Rectal smooth muscle tissue (tissue), 1 donor: ENCODE measurements around the gene LSP1.

Source experiments
- H3K27ac ChIP-seq: one replicate; pipeline ENCODE4 v1.7.0; 2013; ENCODE audit warnings: low read depth, low read length, inconsistent platforms
- H3K27me3 ChIP-seq: one replicate; pipeline ENCODE4 v1.7.0; 2013; ENCODE audit warnings: low read length; ENCODE audit not compliant: control insufficient read depth, insufficient read depth
- H3K36me3 ChIP-seq: one replicate; pipeline ENCODE4 v1.7.0; 2013; ENCODE audit warnings: low read length; ENCODE audit not compliant: control insufficient read depth, insufficient read depth
- H3K4me1 ChIP-seq: one replicate; pipeline ENCODE4 v1.7.0; 2013; ENCODE audit warnings: low read length; ENCODE audit not compliant: control insufficient read depth, insufficient read depth
- H3K4me3 ChIP-seq: one replicate; pipeline ENCODE4 v1.7.0; 2013; ENCODE audit warnings: low read length
- H3K9ac ChIP-seq: one replicate; pipeline ENCODE4 v1.7.0; 2013; ENCODE audit warnings: low read length

Gene LSP1

DNA sequence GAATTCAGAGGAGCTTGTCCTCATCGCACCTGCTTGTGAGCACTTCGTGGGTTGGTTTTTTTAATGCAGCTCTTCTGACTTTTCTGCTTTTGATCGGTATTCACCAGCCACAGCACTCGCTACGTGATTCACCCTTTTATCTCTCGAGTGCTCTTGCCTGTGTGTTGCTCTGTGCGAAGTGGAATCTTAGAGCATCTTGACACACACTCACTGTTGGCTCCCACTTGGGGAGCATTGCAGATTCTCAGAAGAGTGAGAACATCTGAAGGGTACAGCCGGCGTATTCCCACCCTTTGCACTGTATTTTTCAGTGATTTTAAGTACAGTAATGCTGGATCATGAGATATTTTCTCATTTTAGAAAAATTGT is 77.6 kb downstream of the LSP1 start:
- H3K9ac ChIP-seq, result no peak overlapping the region
- no peaks in the 10 kb centered on the region for H3K36me3 ChIP-seq
- no peak overlapping the region for H3K4me3 ChIP-seq
- no peaks in the 10 kb centered on the region for H3K27me3 ChIP-seq
- H3K27ac ChIP-seq, result peak overlapping the region; percentile 12
- H3K4me1 ChIP-seq, result no peaks in the 10 kb centered on the region

- Histone ChIP-seq H3K9ac (no peak overlapping the region), H3K27me3 (no peaks in the 10 kb centered on the region), H3K36me3 (no peaks in the 10 kb centered on the region), H3K4me3 (no peak overlapping the region), H3K4me1 (no peaks in the 10 kb centered on the region), H3K27ac (peak overlapping the region; percentile 27)
Observed at GRCh38 chr11:1931341-1932104, 78.6 kb downstream of the LSP1 start.

DNA sequence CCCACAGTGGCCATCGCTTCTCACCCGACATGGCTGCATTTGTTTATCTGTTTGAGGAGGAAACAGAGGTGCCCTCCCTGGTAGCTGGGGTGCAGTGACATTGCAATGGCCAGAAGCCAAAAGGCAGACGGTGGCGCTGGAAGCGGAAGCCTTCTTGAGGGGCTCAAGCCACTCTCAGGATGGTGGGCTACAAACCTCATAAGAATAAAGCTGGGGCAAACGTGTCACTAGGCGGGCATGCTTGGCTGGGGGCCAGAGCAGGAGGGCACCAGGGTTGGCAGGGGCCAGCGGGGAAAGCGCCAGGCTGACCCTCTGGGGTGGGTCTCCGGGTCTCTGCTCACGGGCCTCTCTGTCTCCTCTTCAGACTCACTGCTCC is 79.2 kb downstream of the LSP1 start:
- no peak overlapping the region for H3K9ac ChIP-seq
- no peaks in the 10 kb centered on the region for H3K36me3 ChIP-seq
- no peaks in the 10 kb centered on the region for H3K4me1 ChIP-seq
- no peak overlapping the region for H3K4me3 ChIP-seq
- no peak overlapping the region for H3K27ac ChIP-seq
- H3K27me3 ChIP-seq, result no peaks in the 10 kb centered on the region

GRCh38 chr11:1932681-1933080 is 79.8 kb downstream of the LSP1 start:
- no peak overlapping the region for H3K9ac ChIP-seq
- H3K27ac ChIP-seq, result no peak overlapping the region
- H3K27me3 ChIP-seq, result no peaks in the 10 kb centered on the region
- no peaks in the 10 kb centered on the region for H3K4me1 ChIP-seq
- H3K4me3 ChIP-seq, result no peak overlapping the region
- no peaks in the 10 kb centered on the region for H3K36me3 ChIP-seq

DNA sequence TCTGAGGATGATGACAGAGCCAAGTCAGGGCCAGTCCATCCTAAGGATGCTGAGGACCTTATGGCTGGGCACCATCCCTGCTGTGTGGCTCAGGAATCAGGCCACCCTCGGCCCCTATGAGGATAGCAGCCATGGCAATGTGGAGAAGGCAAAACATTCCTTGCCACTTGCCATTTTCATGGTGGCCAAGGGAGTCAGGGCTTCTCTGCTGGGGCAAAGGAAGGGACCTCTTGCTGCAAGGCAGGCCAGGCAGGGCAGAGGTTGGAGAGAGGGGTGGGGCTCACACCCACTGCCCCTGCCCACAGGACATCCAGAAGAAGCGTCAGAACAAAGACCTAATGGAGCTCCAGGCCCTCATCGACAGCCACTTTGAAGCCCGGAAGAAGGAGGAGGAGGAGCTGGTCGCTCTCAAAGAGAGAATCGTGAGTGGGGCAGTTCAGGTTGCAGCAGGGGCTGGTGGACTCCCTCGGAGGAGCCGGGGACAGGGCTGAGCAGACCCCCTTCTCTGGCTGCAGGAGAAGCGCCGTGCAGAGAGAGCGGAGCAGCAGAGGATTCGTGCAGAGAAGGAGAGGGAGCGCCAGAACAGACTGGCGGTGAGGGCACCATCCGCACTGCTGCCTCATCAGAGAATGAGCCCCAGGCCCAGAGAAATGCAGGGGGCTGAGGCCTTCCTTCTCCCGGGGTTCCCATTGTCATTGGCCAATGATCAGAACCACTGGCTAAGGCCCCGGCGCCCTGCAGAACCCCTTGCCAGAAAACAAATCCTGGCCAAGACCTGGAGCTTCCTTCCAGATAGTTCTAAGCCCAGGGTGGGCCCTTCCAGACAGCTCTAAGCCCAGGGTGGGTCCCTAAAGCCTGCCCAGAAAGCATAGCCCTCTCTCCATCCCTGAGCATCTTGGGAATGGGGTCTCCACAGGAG is 80.8 kb downstream of the LSP1 start:
- Histone ChIP-seq H3K36me3 (no peaks in the 10 kb centered on the region), H3K27me3 (no peaks in the 10 kb centered on the region), H3K4me3 (no peak overlapping the region), H3K9ac (no peak overlapping the region), H3K27ac (no peak overlapping the region), H3K4me1 (no peaks in the 10 kb centered on the region)

- Histone ChIP-seq H3K9ac (no peak overlapping the region), H3K4me1 (no peaks in the 10 kb centered on the region), H3K36me3 (no peaks in the 10 kb centered on the region), H3K27ac (no peak overlapping the region), H3K4me3 (no peak overlapping the region), H3K27me3 (no peaks in the 10 kb centered on the region)
Observed at GRCh38 chr11:1934335-1935155, 81.7 kb downstream of the LSP1 start.

DNA sequence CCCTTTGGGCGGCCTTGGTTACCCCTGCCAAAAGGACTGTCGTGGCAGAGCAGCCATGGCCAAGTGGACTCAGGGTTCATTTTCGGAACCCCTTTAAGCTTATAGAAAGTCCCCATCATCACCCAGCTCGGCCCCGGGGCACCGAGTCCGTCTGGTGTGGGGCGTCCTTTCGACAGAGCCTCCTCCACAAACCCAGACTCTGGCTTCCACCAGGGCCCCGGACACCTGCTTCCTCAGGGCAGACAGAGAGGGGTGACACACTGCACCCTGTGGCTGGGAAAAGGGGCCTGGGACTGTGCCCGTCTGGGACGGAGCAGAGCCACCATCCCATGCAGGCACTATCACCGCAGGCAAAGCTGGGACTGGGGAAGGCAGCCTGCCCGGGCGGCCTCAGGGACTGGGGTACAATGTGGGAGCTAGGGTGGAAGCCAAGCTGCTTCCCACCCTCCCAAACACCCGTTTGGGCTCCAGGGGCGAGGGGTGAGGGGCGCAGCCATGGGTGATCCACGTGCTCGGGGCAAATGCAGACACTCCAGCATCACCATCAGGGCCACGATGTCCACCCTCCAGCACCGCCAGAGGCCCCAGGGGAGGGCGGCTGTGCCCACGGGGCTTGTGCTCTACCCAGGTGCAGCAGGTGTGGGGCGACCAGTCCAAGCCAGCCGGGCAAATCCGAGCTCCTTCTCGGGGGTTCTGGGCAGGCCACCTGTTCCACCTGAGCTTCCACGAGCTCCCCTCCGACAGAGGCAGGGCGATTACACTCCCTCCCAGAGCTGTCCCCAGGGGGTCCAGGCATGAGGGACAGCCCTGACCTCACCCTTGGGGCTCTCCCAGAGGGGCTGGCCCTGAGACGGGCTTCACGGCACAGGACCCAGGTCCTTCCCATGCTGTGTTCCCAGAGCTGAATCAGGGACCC is 82.5 kb downstream of the LSP1 start:
- H3K9ac ChIP-seq, result no peak overlapping the region
- H3K4me3 ChIP-seq, result no peak overlapping the region
- no peaks in the 10 kb centered on the region for H3K36me3 ChIP-seq
- H3K27ac ChIP-seq, result no peak overlapping the region
- no peaks in the 10 kb centered on the region for H3K27me3 ChIP-seq
- H3K4me1 ChIP-seq, result no peaks in the 10 kb centered on the region

GRCh38 chr11:1936072-1936780 is 83.3 kb downstream of the LSP1 start:
- Histone ChIP-seq H3K27me3 (no peaks in the 10 kb centered on the region), H3K27ac (no peak overlapping the region), H3K4me1 (no peaks in the 10 kb centered on the region)

DNA sequence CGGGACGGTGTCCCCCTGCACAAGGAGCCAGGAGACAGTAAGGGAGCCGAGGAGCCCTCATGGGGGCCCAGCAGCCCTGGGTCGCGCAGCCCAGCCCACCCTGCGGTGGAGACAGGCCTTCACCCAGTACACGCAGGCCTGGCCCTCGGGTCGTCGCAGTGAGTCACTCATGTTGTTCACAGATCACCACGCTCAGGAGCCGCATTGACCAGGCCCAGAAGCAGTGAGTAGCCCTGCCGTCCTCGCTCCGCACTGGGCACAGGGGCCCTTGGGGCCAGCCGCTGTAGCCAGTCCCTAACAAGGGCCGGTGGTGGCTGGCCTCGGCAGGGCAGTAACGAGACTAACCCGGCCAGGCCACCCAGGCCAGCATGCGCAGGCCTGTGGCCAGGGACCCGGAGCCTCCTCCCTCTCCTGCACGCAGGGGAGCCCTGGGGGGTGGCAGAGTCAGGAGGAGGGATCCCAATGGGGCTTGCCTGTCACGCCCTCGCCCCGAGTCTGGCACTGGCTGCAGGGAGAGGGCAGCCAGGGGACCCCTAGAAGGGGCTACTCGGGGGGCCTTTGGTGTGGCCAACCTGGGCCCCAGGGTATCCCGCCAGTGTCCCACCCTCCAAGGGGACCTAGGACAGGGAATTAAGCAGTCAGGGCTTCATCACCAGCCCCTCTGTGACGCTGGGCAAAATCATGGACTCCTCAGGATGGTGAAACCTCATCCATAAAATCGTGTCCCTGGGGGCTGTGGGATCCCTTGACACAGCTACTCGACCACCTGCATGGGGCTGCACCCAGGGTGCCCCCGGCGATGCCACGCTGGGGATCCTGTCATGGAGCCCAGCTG is 84.1 kb downstream of the LSP1 start:
- H3K27ac ChIP-seq, result no peak overlapping the region
- no peaks in the 10 kb centered on the region for H3K36me3 ChIP-seq
- no peaks in the 10 kb centered on the region for H3K27me3 ChIP-seq
- H3K9ac ChIP-seq, result no peak overlapping the region
- no peaks in the 10 kb centered on the region for H3K4me1 ChIP-seq
- H3K4me3 ChIP-seq, result no peak overlapping the region

More at GRCh38 chr11:1936072-1936780, 83.3 kb downstream of the LSP1 start:
- H3K9ac ChIP-seq, result no peak overlapping the region
- no peak overlapping the region for H3K4me3 ChIP-seq
- H3K36me3 ChIP-seq, result no peaks in the 10 kb centered on the region

DNA sequence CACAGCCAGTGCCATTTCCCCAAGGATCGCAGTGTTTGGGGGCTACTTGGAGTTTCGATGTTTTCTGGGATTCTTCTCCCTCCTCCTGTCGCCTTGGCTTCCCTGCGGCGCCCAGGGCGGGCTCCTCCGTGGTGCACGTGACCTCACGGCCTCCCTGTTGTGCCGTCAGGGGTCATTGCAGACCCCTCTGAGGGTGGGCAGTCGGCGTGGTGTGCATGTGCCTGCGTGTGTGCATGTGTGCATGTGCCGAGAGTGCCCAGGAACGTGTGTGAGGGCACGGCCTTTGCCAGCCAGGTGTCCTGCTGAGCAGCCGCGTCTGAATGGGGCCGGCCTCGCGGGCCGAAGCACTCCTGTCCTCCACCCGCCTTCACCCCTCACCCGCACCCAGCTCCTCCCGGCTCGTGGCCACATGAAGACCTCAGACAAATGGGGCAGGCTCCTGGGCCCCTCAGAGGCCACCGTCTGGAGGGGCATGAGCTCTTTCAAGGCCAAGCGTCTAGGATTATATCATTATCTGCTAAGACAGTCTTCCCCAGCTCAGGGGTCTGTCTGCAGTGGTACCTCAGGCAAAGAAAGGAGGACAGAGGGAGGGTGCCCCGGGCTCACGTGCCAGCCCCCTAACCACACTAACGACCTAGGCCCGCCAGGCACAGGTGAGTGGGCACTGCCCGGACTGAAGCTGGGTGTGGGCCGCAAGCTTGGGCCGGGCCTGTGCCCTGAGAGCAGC is 84.9 kb downstream of the LSP1 start:
- Histone ChIP-seq H3K9ac (no peak overlapping the region), H3K4me3 (no peak overlapping the region), H3K36me3 (no peaks in the 10 kb centered on the region), H3K27me3 (no peaks in the 10 kb centered on the region), H3K27ac (no peak overlapping the region), H3K4me1 (no peaks in the 10 kb centered on the region)
